PFSK-1 (cell line): Measurements from ENCODE around the gene NYNRIN.

Experiments used
- POLR2AphosphoS5 ChIP-seq: IDR thresholded peaks from 2 replicates; pipeline ENCODE4 v1.6.1; 2012; ENCODE audit warnings: low read depth, mild to moderate bottlenecking, control low read depth, low read length, moderate library complexity
- SIN3A ChIP-seq: IDR thresholded peaks from 2 replicates; pipeline ENCODE4 v1.6.1; 2012; ENCODE audit warnings: mild to moderate bottlenecking, low read length, moderate library complexity, borderline replicate concordance; ENCODE audit not compliant: insufficient read depth
- TAF1 ChIP-seq: IDR thresholded peaks from 2 replicates; pipeline ENCODE4 v1.6.1; 2012; ENCODE audit warnings: low read length, control low read depth, borderline replicate concordance; ENCODE audit not compliant: insufficient read depth

- TF ChIP-seq SIN3A = no peak
- TF ChIP-seq TAF1 = no peak
- no peak for TF ChIP-seq POLR2AphosphoS5
Measured at GRCh38 chr14:24437736-24438067, 38.9 kb downstream of the NYNRIN start.
